Testis (tissue), 2 donors: ENCODE measurements around the gene NCOR1.

Source experiments
- CTCF ChIP-seq, 3 experiments: fragments of 450-650 bp in 2 of 3; fragments of 200-600 bp in 1 of 3; sonication (generic) in 1 of 3; IDR thresholded peaks; one replicate each; pipeline ENCODE4 v1.5.1; 2016 to 2019; ENCODE audit warnings: antibody characterized with exemption in 3 of 3, mild to moderate bottlenecking in 2 of 3, moderate library complexity in 1 of 3
- POLR2A ChIP-seq: fragments of 450-650 bp; IDR thresholded peaks from one replicate; pipeline ENCODE4 v1.6.1; 2017; ENCODE audit warnings: antibody characterized with exemption, mild to moderate bottlenecking, moderate library complexity

- TF ChIP-seq CTCF (IDR thresholded peaks at IDR 0.05), result no peak
- no peak for TF ChIP-seq POLR2A
Measured at GRCh38 chr17:16148596-16148995, 66.7 kb downstream of the NCOR1 start.
